Progenitor cell of endocrine pancreas (in vitro differentiated cells): ENCODE data around the gene SCN2A. TPM values are rescaled to one million over a fixed set of nuclear protein-coding genes. Genes with fewer than 3 reads are reported as not detected.
A peak's percentile ranks its signal among the peaks of the same experiment; 100 is the strongest.

ENCODE experiments used
- DNase-seq: peaks from one replicate; pipeline ENCODE4 v3.0.0; 2021; ENCODE audit warnings: low spot score; ENCODE audit not compliant: unreplicated experiment
- H3K27ac Mint-ChIP-seq: 2 replicates; pipeline ENCODE4 v1.8.0; 2021; ENCODE audit warnings: mild to moderate bottlenecking, moderate library complexity, mixed read lengths
- H3K27me3 Mint-ChIP-seq: 2 replicates; pipeline ENCODE4 v1.8.0; 2021; ENCODE audit warnings: mixed read lengths
- H3K36me3 Mint-ChIP-seq: 2 replicates; pipeline ENCODE4 v1.8.0; 2022; ENCODE audit warnings: mixed read lengths; ENCODE audit not compliant: insufficient read depth
- H3K4me1 Mint-ChIP-seq: 2 replicates; pipeline ENCODE4 v1.8.0; 2021; ENCODE audit warnings: low read depth, mixed read lengths
- H3K4me3 Mint-ChIP-seq: 2 replicates; pipeline ENCODE4 v1.8.0; 2021; ENCODE audit warnings: low read depth, mild to moderate bottlenecking, moderate library complexity, mixed read lengths
- H3K9me3 Mint-ChIP-seq: 2 replicates; pipeline ENCODE4 v1.8.0; 2021; ENCODE audit warnings: low read depth, mixed read lengths
- CTCF ChIP-seq: fragments of 200-600 bp; sonication (generic); IDR thresholded peaks from one replicate; pipeline ENCODE4 v1.5.0; 2021; ENCODE audit warnings: antibody characterized with exemption, mild to moderate bottlenecking; ENCODE audit not compliant: unreplicated experiment
- long read RNA-seq: library from polyadenylated mRNA; unstranded; transcript quantifications from one replicate; pipeline ENCODE4 v2.0.0, GENCODE V29; 2020
- total RNA-seq: library from RNA; stranded (reverse); gene quantifications from 2 replicates; pipeline ENCODE4 v1.2.1, GENCODE V29; 2021

SCN2A gene
- 0.86 and 1.0 TPM in 2 replicates for total RNA-seq
- long read RNA-seq, partial matches to known transcripts = 0 of 3 reads
- long read RNA-seq, other reads (novel, unspliced or antisense) = 3 of 3 reads

GRCh38 chr2:165239230-165239629 is at the start of gene SCN2A:
Gene SCN2A (plus strand): TSS chr2:165239414. CDS start chr2:165295824, 56,410 bp downstream.
- H3K9me3 Mint-ChIP-seq = no peaks in the 10 kb centered on the region
- H3K36me3 Mint-ChIP-seq = no peaks in the 10 kb centered on the region
- no peaks in the 10 kb centered on the region for H3K4me1 Mint-ChIP-seq
- TF ChIP-seq CTCF = peak; percentile 87
- H3K27me3 Mint-ChIP-seq = peaks cover 9% of the 10 kb centered on the region
- no peak within 1 kb of the TSS for H3K27ac Mint-ChIP-seq
- no peak for DNase-seq
- no peak within 1 kb of the TSS for H3K4me3 Mint-ChIP-seq

- Mint-ChIP-seq H3K27me3 (peaks cover 3% of the 10 kb centered on the region), H3K27ac (no peak overlapping the region), H3K4me1 (peaks cover 9% of the 10 kb centered on the region), H3K4me3 (no peak overlapping the region), H3K36me3 (no peaks in the 10 kb centered on the region), H3K9me3 (no peaks in the 10 kb centered on the region)
- DNase-seq = no peak
- TF ChIP-seq CTCF = no peak
Observed at GRCh38 chr2:165191096-165191728, 48.0 kb upstream of the SCN2A start.

- no peak for DNase-seq
- no peak overlapping the region for H3K27ac Mint-ChIP-seq
- peaks cover 3% of the 10 kb centered on the region for H3K27me3 Mint-ChIP-seq
- no peak overlapping the region for H3K4me3 Mint-ChIP-seq
- H3K4me1 Mint-ChIP-seq = peaks cover 15% of the 10 kb centered on the region
- no peaks in the 10 kb centered on the region for H3K36me3 Mint-ChIP-seq
- TF ChIP-seq CTCF = no peak
- no peaks in the 10 kb centered on the region for H3K9me3 Mint-ChIP-seq
Observed at GRCh38 chr2:165192729-165193128, 46.5 kb upstream of the SCN2A start.

- Mint-ChIP-seq H3K27ac (peak overlapping the region; percentile 34), H3K4me3 (no peak overlapping the region), H3K27me3 (peaks cover 3% of the 10 kb centered on the region), H3K36me3 (no peaks in the 10 kb centered on the region), H3K4me1 (peaks cover 15% of the 10 kb centered on the region), H3K9me3 (no peaks in the 10 kb centered on the region)
- no peak for TF ChIP-seq CTCF
- DNase-seq = no peak
Observed at GRCh38 chr2:165193178-165193777, 45.9 kb upstream of the SCN2A start.

- TF ChIP-seq CTCF = no peak
- no peaks in the 10 kb centered on the region for H3K36me3 Mint-ChIP-seq
- no peaks in the 10 kb centered on the region for H3K27me3 Mint-ChIP-seq
- H3K4me3 Mint-ChIP-seq = no peak overlapping the region
- no peaks in the 10 kb centered on the region for H3K9me3 Mint-ChIP-seq
- H3K4me1 Mint-ChIP-seq = peaks cover 13% of the 10 kb centered on the region
- H3K27ac Mint-ChIP-seq = no peak overlapping the region
- no peak for DNase-seq
Observed at GRCh38 chr2:165196411-165196810, 42.8 kb upstream of the SCN2A start.
